Loucy (cell line): ENCODE data around the gene PTPRS.

Source experiments
- H2AFZ ChIP-seq: fragments of 200-600 bp; sonication (generic); 2 replicates; pipeline ENCODE4 v1.6.0; 2016; ENCODE audit warnings: antibody characterized with exemption, mild to moderate bottlenecking, low read length, moderate library complexity
- H3F3A ChIP-seq: fragments of 200-600 bp; 2 replicates; pipeline ENCODE4 v1.6.0; 2016; ENCODE audit warnings: antibody characterized with exemption, low read depth, mild to moderate bottlenecking
- H3K27me3 ChIP-seq: fragments of 200-600 bp; sonication (generic); 2 replicates; pipeline ENCODE4 v1.6.1; 2014; ENCODE audit warnings: low read length, mild to moderate bottlenecking; ENCODE audit not compliant: insufficient read depth, poor library complexity, severe bottlenecking
- H3K36me3 ChIP-seq: fragments of 200-600 bp; sonication (generic); 2 replicates; pipeline ENCODE4 v1.6.1; 2016; ENCODE audit warnings: low read length; ENCODE audit not compliant: insufficient read depth
- H3K4me1 ChIP-seq: fragments of 200-600 bp; sonication (generic); 2 replicates; pipeline ENCODE4 v1.5.1; 2014; ENCODE audit warnings: low read length, mild to moderate bottlenecking; ENCODE audit not compliant: insufficient read depth, poor library complexity, severe bottlenecking
- H3K4me2 ChIP-seq: fragments of 200-600 bp; sonication (generic); 2 replicates; pipeline ENCODE4 v1.6.0; 2014; ENCODE audit warnings: antibody characterized with exemption, low read length, low read depth, mild to moderate bottlenecking; ENCODE audit not compliant: poor library complexity, severe bottlenecking
- H3K4me3 ChIP-seq: fragments of 200-600 bp; sonication (generic); 2 replicates; pipeline ENCODE4 v1.5.1; 2014; ENCODE audit warnings: low read length, mild to moderate bottlenecking, mixed read lengths; ENCODE audit not compliant: poor library complexity, severe bottlenecking
- H3K79me2 ChIP-seq: fragments of 200-600 bp; sonication (generic); 2 replicates; pipeline ENCODE4 v1.6.1; 2014; ENCODE audit warnings: low read length; ENCODE audit not compliant: insufficient read depth
- H3K9ac ChIP-seq: fragments of 200-600 bp; sonication (generic); 2 replicates; pipeline ENCODE4 v1.6.0; 2014; ENCODE audit warnings: mild to moderate bottlenecking, low read depth, low read length, moderate library complexity; ENCODE audit not compliant: poor library complexity, severe bottlenecking
- H3K9me2 ChIP-seq: fragments of 200-600 bp; sonication (generic); replicated peaks from 2 replicates; pipeline ENCODE4 v1.6.1; 2016; ENCODE audit warnings: low read depth, low read length, mixed read lengths
- H3K9me3 ChIP-seq: fragments of 200-600 bp; sonication (generic); 2 replicates; pipeline ENCODE4 v1.6.1; 2014; ENCODE audit warnings: mild to moderate bottlenecking, antibody characterized with exemption, low read length, low read depth; ENCODE audit not compliant: insufficient read depth
- H4K20me1 ChIP-seq: fragments of 200-600 bp; sonication (generic); 2 replicates; pipeline ENCODE4 v1.6.0; 2014; ENCODE audit warnings: antibody characterized with exemption, low read length, mild to moderate bottlenecking; ENCODE audit not compliant: insufficient read depth, poor library complexity, severe bottlenecking
- EZH2phosphoT487 ChIP-seq: fragments of 200-600 bp; IDR thresholded peaks from 2 replicates; pipeline ENCODE4 v1.6.1; 2018; ENCODE audit warnings: antibody characterized with exemption, mild to moderate bottlenecking, moderate library complexity, borderline replicate concordance
- TF ChIP-seq, protein P1 (sequence below): fragments of 200-600 bp; sonication (generic); conservative IDR thresholded peaks from 2 replicates; pipeline ENCODE4 v1.5.1; 2014; ENCODE audit warnings: mild to moderate bottlenecking, antibody characterized with exemption, low read length

The PTPRS gene

DNA sequence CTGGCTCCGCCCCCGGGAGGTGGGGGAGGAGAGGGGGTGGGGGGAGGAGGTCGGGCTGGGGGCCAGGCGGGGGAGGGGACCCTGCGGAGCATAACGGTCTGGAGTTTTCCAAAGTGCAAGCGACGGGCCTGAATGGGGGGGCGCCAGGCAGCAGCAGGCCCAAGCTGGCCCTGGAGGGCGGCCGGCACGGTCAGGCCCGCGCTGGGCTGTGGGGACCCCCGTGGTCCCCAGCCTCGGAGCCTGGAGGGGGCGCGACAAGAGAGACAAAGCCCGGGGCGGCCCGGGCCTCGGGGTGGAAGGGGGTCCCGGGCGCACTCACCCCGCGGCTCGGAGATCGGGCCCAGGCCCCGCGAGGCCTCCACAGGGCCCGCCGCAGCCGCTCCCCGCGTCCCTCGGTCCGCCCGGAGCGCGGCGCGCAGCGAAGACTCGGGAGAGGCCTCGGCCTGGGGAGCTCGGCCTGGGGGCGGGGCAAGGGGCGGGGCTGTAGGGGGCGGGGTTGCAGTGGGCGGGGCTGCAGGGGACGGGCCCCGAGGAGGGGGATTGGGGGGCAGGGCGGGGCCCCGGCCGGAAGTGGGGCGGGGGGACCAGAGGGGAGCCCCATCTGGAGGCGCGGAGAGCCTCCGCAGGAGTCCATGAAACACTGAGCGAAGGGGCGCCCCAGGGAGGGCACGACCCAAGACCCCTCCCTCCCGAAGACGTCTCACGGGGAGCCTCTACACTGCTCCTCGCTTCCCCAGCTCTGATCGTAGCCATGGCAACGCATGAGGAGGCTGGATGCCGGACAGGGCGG lies 47.6 kb downstream of the PTPRS start:
- Histone ChIP-seq H3K36me3 (no peaks in the 10 kb centered on the region), H3K9ac (no peak overlapping the region), H3K4me1 (no peaks in the 10 kb centered on the region), H3K79me2 (no peaks in the 10 kb centered on the region), H4K20me1 (no peaks in the 10 kb centered on the region), H3F3A (no peaks in the 10 kb centered on the region), H3K27me3 (no peaks in the 10 kb centered on the region), H2AFZ (peak overlapping the region; percentile 67; the same call in 1 of the 2 replicates), H3K9me3 (no peaks in the 10 kb centered on the region), H3K4me2 (peak overlapping the region; percentile 48), H3K9me2 (no peaks in the 10 kb centered on the region), H3K4me3 (peak overlapping the region; percentile 64)
- TF ChIP-seq EZH2phosphoT487, result no peak
- TF ChIP-seq, protein P1, sequence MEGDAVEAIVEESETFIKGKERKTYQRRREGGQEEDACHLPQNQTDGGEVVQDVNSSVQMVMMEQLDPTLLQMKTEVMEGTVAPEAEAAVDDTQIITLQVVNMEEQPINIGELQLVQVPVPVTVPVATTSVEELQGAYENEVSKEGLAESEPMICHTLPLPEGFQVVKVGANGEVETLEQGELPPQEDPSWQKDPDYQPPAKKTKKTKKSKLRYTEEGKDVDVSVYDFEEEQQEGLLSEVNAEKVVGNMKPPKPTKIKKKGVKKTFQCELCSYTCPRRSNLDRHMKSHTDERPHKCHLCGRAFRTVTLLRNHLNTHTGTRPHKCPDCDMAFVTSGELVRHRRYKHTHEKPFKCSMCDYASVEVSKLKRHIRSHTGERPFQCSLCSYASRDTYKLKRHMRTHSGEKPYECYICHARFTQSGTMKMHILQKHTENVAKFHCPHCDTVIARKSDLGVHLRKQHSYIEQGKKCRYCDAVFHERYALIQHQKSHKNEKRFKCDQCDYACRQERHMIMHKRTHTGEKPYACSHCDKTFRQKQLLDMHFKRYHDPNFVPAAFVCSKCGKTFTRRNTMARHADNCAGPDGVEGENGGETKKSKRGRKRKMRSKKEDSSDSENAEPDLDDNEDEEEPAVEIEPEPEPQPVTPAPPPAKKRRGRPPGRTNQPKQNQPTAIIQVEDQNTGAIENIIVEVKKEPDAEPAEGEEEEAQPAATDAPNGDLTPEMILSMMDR, result no peak

DNA sequence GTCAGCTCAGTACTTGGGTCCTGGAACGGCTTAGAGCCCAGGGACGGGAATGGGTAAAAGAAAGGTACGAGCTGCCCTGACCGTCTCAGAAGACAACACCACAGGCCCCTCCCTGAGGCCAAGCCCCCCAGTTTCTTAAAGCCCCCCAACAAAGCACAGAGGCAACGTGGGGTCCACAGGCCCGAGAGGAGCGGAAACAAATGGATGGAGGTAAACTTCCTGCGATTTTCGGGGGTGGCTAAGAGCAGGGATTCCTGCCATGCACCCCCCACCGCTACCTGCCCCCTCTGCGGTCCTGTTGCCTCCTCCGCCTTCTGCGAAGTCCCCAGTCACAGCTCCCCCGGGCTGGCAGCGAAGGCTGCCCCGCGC lies 48.2 kb downstream of the PTPRS start:
- H3K27me3 ChIP-seq, result no peaks in the 10 kb centered on the region
- peak overlapping the region; percentile 61; the same call in 1 of the 2 replicates for H2AFZ ChIP-seq
- TF ChIP-seq EZH2phosphoT487, result no peak
- TF ChIP-seq, protein P1, result no peak
- no peaks in the 10 kb centered on the region for H3K9me3 ChIP-seq
- H3K4me2 ChIP-seq, result peak overlapping the region; percentile 48
- H3K4me1 ChIP-seq, result no peaks in the 10 kb centered on the region
- no peaks in the 10 kb centered on the region for H3K9me2 ChIP-seq
- H3K4me3 ChIP-seq, result peak overlapping the region; percentile 64
- no peaks in the 10 kb centered on the region for H4K20me1 ChIP-seq
- no peaks in the 10 kb centered on the region for H3K79me2 ChIP-seq
- H3F3A ChIP-seq, result no peaks in the 10 kb centered on the region
- peak overlapping the region; percentile 25 for H3K9ac ChIP-seq
- no peaks in the 10 kb centered on the region for H3K36me3 ChIP-seq

DNA sequence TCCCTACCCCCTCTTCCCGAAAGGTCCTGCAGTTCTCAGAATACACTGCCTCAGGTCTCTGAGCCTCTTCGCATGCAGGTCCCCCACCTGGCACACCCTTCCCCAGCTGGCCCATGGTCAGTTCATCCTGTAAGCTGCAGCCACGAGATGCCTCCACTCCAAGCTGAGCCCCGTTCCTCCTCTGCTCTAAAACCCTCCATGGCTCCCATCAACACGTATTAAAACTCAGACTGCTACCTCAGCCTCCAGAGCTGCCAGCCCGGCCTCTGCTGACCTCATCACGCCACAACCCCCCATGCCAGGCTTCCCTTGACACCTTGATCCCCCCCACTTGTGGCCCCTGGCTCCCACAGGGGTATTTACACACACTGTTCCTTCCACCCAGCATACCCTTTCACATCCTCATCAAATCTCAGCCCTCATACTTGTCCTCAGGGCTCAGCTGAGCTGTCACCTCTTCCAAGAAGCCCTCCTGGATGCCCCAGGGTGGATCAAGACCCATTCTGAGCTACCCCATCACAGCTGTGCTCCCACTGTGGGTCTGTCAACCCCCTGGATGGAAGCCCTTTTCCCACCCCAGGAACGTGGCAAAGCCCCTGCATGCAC lies 48.9 kb downstream of the PTPRS start:
- no peak overlapping the region for H3K9ac ChIP-seq
- H3K9me3 ChIP-seq, result no peaks in the 10 kb centered on the region
- H3F3A ChIP-seq, result no peaks in the 10 kb centered on the region
- H3K36me3 ChIP-seq, result no peaks in the 10 kb centered on the region
- no peak overlapping the region for H3K4me3 ChIP-seq
- H3K79me2 ChIP-seq, result no peaks in the 10 kb centered on the region
- no peaks in the 10 kb centered on the region for H3K4me1 ChIP-seq
- no peaks in the 10 kb centered on the region for H3K27me3 ChIP-seq
- TF ChIP-seq EZH2phosphoT487, result no peak
- TF ChIP-seq, protein P1, result no peak
- H4K20me1 ChIP-seq, result no peaks in the 10 kb centered on the region
- H3K9me2 ChIP-seq, result no peaks in the 10 kb centered on the region
- H3K4me2 ChIP-seq, result no peak overlapping the region
- H2AFZ ChIP-seq, result no peak overlapping the region
